ENCODE results near the gene NRM.

DNA sequence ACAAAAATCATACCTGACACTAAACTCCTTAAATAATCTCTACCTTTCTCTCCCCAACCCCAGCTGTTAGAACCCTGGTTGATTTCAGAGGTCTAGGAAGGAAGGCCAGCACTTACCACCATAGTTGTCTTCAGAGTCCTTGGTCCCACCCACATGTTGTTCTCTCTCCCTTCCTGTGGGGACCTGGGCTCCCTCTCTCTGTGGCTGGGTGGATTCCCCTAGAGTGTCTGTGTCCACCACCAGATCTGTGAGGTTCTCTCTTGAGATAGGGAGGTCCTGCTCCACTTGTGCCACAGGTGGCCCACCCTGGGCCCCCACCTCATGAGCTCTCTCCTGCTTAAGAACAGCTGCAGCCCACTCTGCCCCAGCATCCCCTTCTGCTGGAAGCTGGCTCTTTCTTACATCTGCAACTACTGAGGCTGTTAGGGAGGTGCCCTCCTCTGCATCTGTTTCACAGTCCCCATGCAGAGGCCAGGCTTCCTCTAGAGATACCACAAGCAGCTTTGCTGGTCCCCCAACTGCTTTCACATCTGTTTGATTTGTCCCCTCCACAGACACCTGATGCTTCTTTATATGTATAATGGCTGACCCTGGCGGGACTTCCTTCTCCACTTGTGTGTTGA is 21.1 kb upstream of the NRM start:
- no peak for TF ChIP-seq POLR2A (IDR thresholded peaks at IDR 0.05)
- TF ChIP-seq, protein P1, sequence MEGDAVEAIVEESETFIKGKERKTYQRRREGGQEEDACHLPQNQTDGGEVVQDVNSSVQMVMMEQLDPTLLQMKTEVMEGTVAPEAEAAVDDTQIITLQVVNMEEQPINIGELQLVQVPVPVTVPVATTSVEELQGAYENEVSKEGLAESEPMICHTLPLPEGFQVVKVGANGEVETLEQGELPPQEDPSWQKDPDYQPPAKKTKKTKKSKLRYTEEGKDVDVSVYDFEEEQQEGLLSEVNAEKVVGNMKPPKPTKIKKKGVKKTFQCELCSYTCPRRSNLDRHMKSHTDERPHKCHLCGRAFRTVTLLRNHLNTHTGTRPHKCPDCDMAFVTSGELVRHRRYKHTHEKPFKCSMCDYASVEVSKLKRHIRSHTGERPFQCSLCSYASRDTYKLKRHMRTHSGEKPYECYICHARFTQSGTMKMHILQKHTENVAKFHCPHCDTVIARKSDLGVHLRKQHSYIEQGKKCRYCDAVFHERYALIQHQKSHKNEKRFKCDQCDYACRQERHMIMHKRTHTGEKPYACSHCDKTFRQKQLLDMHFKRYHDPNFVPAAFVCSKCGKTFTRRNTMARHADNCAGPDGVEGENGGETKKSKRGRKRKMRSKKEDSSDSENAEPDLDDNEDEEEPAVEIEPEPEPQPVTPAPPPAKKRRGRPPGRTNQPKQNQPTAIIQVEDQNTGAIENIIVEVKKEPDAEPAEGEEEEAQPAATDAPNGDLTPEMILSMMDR (IDR thresholded peaks at IDR 0.05) = no peak
